Hepatocyte (in vitro differentiated cells): ENCODE results near the gene SCNN1B.

Experiments used
- EZH2 ChIP-seq: fragments of 200-600 bp; sonication (generic); IDR thresholded peaks from 2 replicates; pipeline ENCODE4 v1.6.1; 2016; ENCODE audit warnings: antibody characterized with exemption, mild to moderate bottlenecking, borderline replicate concordance
- TF ChIP-seq, protein P1 (sequence below): fragments of 200-600 bp; sonication (generic); IDR thresholded peaks from 2 replicates; pipeline ENCODE4 v1.5.1; 2016; ENCODE audit warnings: antibody characterized with exemption, mild to moderate bottlenecking; ENCODE audit not compliant: poor library complexity

DNA sequence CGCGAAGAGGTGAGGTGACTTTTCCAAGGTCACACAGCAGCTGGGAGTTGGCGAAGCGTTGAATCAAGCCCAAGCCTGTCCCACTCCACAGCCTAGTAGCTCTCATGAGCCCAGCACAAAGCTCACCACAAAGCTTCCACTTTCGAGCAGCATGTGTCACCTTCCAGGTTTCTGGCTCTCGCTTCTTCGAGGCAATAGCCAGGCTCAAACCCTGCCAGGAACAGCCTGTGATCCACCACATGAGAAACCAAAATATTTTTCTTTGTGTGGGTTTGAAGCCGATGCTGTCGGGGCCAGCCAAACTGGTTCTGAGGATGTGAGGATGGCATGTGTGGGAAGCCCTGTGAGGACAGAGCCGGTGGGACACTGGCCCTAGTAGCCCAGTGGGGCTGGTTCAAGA, 82.8 kb downstream of the SCNN1B start:
- TF ChIP-seq, protein P1, sequence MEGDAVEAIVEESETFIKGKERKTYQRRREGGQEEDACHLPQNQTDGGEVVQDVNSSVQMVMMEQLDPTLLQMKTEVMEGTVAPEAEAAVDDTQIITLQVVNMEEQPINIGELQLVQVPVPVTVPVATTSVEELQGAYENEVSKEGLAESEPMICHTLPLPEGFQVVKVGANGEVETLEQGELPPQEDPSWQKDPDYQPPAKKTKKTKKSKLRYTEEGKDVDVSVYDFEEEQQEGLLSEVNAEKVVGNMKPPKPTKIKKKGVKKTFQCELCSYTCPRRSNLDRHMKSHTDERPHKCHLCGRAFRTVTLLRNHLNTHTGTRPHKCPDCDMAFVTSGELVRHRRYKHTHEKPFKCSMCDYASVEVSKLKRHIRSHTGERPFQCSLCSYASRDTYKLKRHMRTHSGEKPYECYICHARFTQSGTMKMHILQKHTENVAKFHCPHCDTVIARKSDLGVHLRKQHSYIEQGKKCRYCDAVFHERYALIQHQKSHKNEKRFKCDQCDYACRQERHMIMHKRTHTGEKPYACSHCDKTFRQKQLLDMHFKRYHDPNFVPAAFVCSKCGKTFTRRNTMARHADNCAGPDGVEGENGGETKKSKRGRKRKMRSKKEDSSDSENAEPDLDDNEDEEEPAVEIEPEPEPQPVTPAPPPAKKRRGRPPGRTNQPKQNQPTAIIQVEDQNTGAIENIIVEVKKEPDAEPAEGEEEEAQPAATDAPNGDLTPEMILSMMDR = no peak
- no peak for TF ChIP-seq EZH2
